Fibroblast of peridontal ligament (primary cell): ENCODE data around the gene SIPA1L3.

ENCODE experiments used
- DNase-seq: peaks from one replicate; pipeline ENCODE4 v3.0.0-alpha.2; 2010; ENCODE audit errors: extremely low read depth

The SIPA1L3 gene

GRCh38 chr19:37995346-37995745, 88.3 kb downstream of the SIPA1L3 start:
- no peak for DNase-seq

GRCh38 chr19:37997911-37998344, 90.9 kb downstream of the SIPA1L3 start:
- peak; percentile 93 for DNase-seq

DNA sequence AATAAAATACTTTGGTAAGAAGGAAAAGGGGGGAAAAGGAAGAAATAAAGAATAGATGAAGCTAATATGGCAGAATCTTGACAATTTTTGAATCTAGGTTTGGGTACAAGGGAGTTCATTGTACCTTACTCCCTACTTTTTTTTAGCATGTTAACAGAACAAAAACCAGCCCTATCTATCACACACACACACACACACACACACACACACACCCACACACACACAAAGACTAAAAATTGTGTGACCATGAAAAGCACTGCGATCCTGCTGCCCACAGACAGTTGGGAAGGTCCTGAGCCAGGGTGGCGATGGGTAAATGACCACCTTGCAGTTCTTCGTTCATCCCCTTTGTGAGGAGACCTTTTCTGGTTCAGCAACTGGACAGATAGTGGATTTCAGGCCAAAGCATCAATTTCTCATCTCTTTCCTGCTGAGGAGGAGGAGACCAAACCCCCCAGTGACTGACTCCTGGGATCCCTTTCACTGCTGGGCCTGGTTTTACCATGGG, 91.8 kb downstream of the SIPA1L3 start:
- no peak for DNase-seq

DNA sequence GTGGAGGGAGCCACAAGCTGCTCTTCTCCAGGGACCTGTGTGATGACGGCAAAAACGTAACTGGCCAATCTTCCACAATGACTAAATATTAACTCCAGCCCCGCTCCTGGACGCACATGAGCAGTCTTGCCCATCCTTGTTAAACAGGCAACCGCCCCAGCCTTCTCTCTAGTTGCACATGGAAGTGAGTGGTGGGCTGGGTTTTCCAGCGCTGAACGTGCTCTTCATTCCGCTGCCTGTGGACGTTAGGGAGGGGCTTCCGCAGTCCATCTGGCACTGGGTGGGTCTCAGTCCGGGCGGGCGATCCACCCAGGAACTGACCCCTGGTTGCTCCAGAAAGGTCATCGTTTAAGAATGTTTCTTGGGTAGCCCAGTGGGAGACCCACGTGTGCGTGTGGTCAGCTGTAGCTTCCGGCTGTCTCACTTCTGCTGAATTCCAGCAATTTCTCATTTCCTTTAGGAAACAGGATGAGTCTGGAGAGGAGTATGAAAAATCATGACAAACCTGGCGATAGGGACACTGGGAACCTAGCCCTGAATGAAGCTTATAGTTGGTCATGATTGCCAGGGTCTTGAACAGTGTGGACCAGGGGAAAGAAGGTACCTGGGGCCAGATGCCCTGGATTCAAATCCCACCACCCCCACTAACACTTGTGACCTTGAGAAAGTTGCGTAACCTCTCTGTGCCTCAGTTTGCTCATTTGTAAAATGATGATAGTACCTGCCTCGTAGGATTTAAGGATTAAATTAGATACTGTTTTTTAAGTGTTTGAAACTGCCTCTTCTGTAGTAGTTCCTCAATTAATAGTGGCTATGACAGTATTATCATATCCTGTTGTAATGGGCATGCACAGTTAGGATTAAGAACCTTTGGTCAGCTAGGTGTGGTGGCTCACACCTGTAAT, 92.6 kb downstream of the SIPA1L3 start:
- DNase-seq = peak; percentile 94

DNA sequence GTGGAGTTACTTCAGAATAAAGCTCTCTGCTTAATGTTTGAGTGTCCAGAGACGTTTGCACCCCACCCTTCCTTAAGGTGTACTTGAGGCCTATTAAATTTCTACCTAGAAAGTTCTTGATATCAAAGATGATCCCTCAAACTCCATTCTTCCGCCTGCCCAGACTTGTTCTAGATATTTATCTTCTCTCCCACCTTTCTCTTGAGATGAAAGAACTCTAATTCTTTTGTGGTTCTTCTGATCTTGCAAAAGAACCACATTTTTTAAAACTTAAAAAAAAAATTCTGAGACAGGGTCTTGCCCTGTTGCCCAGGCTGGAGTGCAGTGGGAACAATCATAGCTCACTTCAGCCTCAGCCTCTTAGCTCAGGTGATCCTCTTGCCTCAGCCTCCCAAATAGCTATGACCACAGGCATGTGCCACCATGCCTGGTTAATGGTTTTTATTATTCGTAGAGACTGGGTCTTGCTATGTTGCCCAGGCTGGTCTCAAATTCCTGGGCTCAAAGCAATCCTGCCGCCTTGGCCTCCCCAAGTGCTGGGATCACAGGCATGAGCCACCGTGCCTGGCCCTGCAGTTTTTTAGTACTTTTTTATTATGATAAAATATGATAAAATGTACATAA, 94.3 kb downstream of the SIPA1L3 start:
- no peak for DNase-seq

DNA sequence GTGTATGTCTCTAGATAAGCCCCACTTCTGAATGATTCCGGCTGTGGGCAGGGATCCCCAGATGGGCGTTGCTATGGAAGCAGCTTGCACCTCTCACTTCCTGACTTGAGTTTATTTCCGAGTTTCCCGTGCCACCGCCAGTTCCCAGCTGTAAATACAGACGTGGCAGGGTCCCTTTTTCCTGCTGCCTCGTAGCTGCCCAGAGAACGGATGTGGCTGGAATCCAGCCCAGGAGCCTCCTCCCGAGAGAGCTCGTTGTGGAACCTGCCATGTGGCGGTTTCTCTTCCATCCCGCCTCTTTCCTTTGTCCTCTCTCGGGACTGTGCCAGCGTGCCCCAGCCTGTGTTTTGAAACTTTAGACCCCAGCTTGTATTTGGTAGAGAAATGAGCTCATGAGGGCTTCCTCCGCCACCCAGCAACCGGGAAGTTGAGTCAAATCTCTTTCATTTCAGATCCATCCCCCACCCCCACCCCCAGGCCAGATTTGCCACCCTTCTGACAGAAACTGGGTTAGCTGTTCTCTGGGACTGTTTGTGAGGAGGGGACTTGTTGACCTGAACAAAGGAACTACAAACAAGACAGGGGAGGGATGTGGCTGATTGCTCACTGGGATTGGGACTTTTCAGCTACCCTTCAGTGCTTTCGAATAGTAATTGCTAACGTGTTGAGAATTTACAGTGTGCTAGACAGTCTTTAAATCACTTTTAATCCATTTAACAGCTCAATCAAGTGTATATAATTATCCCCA, 96.6 kb downstream of the SIPA1L3 start:
- DNase-seq = peak; percentile 72

DNA sequence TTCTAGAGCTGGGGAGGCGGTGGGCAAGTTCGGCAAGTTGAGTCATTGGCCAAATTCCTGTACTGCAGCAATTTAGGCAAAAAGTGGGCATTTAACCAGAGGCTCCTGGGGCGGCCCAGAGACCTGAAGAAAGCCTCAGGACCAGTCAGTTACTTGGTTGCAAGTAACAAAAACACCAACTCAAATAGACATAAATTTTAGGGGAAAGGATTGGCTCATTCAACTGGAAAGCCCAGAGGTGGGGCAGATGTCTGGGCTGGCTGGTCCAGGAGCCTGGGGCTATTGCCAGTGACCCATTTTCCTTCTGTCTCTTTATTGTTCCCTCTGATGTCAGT, 97.1 kb downstream of the SIPA1L3 start:
- DNase-seq = no peak

DNA sequence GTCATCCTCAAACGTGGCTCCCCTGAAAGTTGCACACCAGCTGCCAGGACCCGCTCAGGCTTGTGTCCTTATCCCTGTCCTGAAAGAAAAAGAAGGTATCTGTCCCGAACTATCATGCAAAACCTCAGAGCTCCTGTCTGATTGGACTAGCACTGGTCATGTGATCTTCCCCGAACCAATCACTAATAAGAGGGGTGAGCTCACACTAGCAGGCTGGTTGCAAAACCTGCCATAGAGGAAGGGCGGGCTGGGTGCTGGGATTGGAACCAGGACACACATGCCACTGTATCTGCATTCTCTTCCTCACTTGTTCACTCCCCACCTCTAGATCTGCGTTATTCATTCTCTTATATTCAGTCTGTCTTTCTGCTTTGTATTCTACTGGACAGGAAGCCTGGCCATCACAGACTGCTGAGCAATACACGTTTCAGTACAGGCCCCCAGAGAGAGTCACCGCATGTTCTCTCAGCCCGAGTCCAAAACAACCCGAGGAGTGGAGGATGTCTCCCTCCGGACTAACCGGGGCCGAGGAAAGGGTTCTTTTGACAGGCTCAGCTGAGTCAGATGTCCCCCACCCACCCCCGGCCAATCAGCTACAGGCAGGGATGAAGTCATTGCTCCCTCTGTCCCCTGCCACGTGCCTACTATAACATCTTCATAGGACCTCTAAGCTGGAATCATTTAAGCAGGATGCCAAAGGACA, 97.7 kb downstream of the SIPA1L3 start:
- peak; percentile 98 for DNase-seq

GRCh38 chr19:38005224-38005614, 98.2 kb downstream of the SIPA1L3 start:
- DNase-seq = no peak

DNA sequence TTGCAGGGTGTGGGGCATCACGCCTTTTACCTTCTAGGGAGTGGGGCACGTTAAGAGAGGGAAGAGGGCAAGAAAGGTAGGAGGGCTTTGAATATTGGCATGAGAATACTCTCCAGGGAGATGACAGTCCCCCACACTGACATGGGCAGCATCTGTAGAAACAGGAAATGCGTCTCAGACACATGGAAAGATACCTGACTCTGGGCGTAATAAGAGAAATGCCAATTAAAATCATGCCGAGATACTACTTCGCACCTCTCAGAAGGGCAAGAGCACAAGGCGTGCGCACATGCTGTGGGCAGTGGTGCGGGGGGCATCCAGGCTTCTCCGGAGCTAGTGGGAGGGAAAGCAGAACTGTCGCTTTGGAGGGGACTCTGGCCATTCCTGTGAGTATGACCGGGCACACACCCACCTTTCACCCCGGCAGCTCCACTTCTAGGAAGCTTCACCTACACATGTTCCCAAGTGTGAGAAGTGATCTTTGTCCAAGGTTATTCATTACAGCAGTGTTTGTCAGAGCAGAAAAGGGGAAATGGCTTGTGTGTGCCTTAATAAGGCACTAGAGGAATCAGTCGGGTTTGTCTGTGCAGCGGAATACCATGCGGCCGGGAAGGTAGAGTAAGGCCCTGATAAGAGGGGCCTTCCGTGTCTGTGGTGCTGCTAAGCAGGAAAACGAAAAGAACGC, 99.5 kb downstream of the SIPA1L3 start:
- DNase-seq = no peak

DNA sequence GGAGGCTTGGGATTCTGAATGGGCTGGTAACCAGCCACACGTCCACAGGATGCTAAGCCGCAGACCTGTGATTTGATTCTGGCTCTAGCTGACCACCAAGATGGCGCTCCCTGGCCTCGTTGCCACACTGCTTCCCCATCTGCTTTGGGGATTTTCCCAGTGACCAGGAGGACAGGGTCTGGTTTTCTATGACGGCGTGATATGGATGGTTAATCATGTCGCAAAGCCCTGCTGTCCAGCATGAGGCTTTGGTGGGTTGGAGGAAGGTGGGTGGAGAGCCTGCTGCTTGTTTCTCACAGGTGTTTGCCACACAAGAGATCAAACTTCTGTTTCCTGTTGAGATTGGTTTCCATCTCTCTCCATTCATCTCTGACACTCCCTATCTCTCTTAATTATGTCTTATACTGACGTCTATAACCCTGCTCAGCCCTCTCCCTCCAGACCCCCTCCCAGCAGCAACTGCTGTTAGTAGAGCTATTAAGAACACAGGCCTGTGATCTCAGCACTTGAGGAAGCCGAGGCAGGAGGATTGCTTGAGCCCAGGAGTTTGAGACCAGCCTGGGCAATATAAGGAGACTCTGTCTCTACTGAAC, 102.7 kb downstream of the SIPA1L3 start:
- no peak for DNase-seq

DNA sequence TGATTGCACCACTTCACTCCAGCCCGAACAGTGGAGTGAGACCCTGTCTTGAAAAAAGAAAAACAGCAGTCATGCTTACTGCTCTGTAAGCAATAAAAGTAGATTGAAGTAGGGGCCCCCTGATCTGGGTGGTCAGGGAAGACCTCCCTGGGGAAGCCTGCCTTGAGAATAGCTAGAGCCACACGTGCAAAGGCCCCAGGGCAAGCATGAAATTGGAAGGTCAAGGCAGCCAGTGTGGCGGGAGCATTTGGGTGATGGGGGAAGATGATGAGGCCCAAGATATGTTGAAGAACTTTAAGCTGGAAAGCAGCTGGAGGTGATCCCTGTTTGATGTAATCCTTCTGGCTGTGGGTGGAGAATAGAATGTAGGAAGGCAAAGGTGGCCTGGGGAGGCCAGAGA, 104.4 kb downstream of the SIPA1L3 start:
- DNase-seq = no peak

DNA sequence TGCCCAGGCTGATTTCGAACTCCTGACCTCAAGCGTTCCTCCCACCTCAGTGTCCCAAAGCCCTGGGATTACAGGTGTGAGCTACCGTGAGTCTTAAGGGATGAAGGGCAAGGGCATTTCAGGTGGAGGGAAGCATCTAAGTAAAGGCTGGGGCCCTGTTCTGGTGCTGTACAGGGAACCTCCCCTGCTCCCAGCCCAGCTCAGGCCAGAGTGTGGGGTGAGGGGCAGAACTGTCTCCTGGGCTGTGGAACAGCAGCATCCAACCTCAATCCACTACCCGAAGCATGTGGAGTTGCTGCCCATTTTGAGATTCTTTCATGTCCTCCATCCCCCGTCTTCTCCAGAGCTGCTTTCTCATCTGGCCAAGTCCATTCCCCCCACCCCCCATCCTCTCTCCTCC, 105.3 kb downstream of the SIPA1L3 start:
- DNase-seq = no peak

- no peak for DNase-seq
These were observed 105.9 kb downstream of the SIPA1L3 start for GRCh38 chr19:38012944-38013343.

GRCh38 chr19:38013913-38014580, 107.0 kb downstream of the SIPA1L3 start:
- no peak for DNase-seq

GRCh38 chr19:38015216-38015615, 108.2 kb downstream of the SIPA1L3 start:
- no peak for DNase-seq

GRCh38 chr19:38015761-38016160, 108.8 kb downstream of the SIPA1L3 start:
- DNase-seq = no peak

DNA sequence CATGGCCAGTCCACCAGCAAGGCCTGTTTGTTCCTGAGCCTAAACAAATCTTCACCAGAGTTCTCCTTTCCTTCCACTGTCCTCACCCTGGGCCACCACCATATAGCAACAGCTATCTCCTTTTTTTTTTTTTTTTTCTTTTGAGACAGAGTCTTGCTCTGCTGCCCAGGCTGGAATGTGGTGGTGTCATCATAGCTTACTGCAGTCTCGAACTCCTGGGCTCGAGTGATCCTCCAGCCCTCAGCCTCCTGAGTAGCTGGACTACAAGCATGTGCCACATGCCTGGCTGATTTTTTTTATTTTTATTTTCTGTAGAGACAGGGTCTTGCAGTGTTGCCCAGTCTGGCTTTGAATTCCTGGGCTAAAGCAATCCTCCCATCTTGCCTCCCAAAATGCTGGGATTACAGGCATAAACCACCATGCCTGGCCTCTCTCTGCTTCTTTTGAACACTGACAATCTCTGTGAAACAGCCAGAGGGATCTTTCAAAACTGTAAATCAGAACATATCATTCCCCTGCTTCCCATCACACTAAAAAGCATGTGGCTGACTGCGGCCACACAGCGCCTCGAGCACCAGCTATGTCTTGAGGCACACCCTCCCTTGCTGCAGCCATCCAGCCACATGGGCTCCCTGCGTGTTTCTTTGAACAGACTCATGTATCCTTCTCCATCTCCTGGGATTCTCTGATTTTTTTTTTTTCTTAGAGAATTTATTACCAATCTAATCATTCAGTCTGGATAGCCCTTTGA, 110.6 kb downstream of the SIPA1L3 start:
- DNase-seq = no peak

- DNase-seq = no peak
These were observed 111.8 kb downstream of the SIPA1L3 start for GRCh38 chr19:38018694-38019395.
